Effector memory CD8-positive, alpha-beta T cell (primary cell): ENCODE data around the gene GALC.
"Not testable (repeated sequence)": the region's sequence is repeated elsewhere in the genome, so short reads cannot be mapped to it uniquely, and the experiment has no call there.

Experiments used
- ATAC-seq: fragments of 150-1000 bp; cut with Tn5 transposase; replicated peaks from 2 replicates; pipeline ENCODE4 v1.10.0; 2021; ENCODE audit warnings: mild to moderate bottlenecking, moderate library complexity
- DNase-seq, 3 experiments: peaks; one replicate each; pipeline ENCODE4 v3.0.0; 2021
- H3K27ac Mint-ChIP-seq, 2 donors: one replicate each; pipeline ENCODE4 v1.8.0; 2022; ENCODE audit warnings: mild to moderate bottlenecking in 2 of 2, mixed read lengths in 2 of 2, moderate library complexity in 2 of 2
- H3K27me3 Mint-ChIP-seq, 2 donors: one replicate each; pipeline ENCODE4 v1.8.0; 2022; ENCODE audit warnings: mixed read lengths in 2 of 2
- H3K36me3 Mint-ChIP-seq: one replicate; pipeline ENCODE4 v1.8.0; 2022; ENCODE audit warnings: mild to moderate bottlenecking, moderate library complexity, mixed read lengths; ENCODE audit not compliant: insufficient read depth
- H3K4me1 Mint-ChIP-seq, 2 donors: one replicate each; pipeline ENCODE4 v1.8.0; 2022; ENCODE audit warnings: low read depth in 2 of 2, mixed read lengths in 2 of 2
- H3K4me3 Mint-ChIP-seq, 2 donors: one replicate each; pipeline ENCODE4 v1.8.0; 2022; ENCODE audit warnings: mild to moderate bottlenecking in 2 of 2, mixed read lengths in 2 of 2, moderate library complexity in 2 of 2
- H3K9me3 Mint-ChIP-seq, 2 donors: one replicate each; pipeline ENCODE4 v1.8.0; 2022; ENCODE audit warnings: mixed read lengths in 2 of 2
- total RNA-seq, 9 experiments: gene quantifications; one replicate each; lab custom pipeline; 2026; lab: John Stamatoyannopoulos, UW

Gene GALC
- total RNA-seq, result 17.5 to 70.6 (median 35.4) reads per million in 9 experiments

- Mint-ChIP-seq H3K27me3 (no peaks in the 10 kb centered on the region), H3K9me3 (no peaks in the 10 kb centered on the region), H3K4me3 (peak within 1 kb of the TSS; percentile 87 to 91), H3K27ac (peak within 1 kb of the TSS; percentile 96 to 98), H3K36me3 (peaks cover 40% of the 10 kb centered on the region), H3K4me1 (peaks cover 52 to 66% of the 10 kb centered on the region in 2 donors)
- DNase-seq, result peak; percentile 96 to 97 (median 96)
- peak; percentile 76 for ATAC-seq
These were observed at the start of gene GALC for GRCh38 chr14:87992718-87993628. TSS of gene GALC (minus strand) at chr14:87993182. CDS start at chr14:87993164, 18 bp downstream.

- no peaks in the 10 kb centered on the region for H3K9me3 Mint-ChIP-seq
- no peak overlapping the region for H3K4me3 Mint-ChIP-seq
- no peaks in the 10 kb centered on the region for H3K27me3 Mint-ChIP-seq
- H3K27ac Mint-ChIP-seq, result no peak overlapping the region
- peaks cover 14 to 22% of the 10 kb centered on the region in 2 donors for H3K4me1 Mint-ChIP-seq
- ATAC-seq (no peak), DNase-seq (no peak)
- no peaks in the 10 kb centered on the region for H3K36me3 Mint-ChIP-seq
These were observed 47.2 kb upstream of the GALC start for GRCh38 chr14:88040146-88040545.

DNA sequence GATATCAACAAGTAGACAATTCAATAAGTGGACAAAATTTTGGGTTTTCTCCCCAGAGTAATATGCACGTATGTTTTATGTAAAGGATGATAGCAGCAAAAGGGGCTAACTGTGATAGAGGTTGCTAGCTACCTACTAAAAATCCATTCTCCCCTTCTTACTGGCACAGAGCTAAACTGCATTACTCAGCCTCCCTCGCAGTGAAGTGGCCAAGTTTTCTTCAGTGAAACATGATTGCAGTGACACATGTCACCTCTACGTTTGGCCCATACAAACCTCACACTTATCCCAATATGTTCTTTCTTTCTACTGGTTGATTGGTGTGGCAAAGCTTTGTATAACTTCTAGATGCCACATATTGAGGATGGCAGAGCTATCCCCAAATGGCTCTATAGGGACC lies 46.2 kb upstream of the GALC start:
- H3K27me3 Mint-ChIP-seq, result no peaks in the 10 kb centered on the region
- H3K9me3 Mint-ChIP-seq, result no peaks in the 10 kb centered on the region
- H3K36me3 Mint-ChIP-seq, result no peaks in the 10 kb centered on the region
- no peak for DNase-seq
- no peak overlapping the region for H3K27ac Mint-ChIP-seq
- no peak overlapping the region for H3K4me3 Mint-ChIP-seq
- peak; percentile 36 for ATAC-seq
- peaks cover 12 to 19% of the 10 kb centered on the region in 2 donors for H3K4me1 Mint-ChIP-seq

DNA sequence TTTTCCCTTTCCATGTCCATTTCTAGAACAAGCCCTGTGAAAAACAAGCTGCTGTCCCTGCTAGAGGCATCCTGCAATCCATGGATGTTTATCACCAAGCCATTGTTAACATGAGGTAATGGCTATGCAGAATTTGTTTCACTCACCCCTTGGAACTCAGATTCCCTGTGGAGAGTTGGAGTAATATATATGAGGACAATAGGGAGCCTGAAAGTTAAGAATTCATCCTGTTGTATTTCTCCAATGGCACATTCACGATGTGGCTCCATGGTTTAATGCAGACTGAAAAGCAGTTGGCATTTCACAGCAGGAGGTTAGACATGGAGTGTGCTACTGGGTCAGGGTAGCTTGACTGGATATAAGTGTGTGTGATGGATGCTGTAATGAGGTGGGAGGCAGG lies 44.3 kb upstream of the GALC start:
- Mint-ChIP-seq H3K36me3 (no peaks in the 10 kb centered on the region), H3K27me3 (no peaks in the 10 kb centered on the region), H3K27ac (no peak overlapping the region), H3K4me3 (no peak overlapping the region), H3K4me1 (peaks cover 13 to 19% of the 10 kb centered on the region in 2 donors), H3K9me3 (no peaks in the 10 kb centered on the region)
- no peak for ATAC-seq
- DNase-seq, result no peak

DNA sequence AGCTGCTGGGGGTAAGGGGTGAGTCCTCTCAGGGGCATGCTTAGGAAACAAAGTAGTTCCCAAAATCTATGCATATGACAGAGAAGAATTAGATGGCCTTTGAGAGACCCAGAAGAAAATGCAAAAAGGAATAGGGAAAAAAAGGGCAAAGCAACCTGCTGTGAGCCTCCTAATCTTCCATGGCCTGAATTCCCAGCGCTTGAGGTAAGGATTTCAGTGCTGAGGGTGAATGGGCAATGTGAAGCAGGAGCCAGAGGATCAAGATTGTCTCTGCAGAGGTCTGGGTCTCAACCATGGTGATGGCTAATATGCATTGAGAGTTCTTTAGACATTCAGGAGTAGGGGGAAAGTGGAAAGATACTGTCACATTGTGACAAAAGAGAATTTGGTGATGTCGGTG lies 43.4 kb upstream of the GALC start:
- DNase-seq, result no peak
- no peak for ATAC-seq
- no peak overlapping the region for H3K27ac Mint-ChIP-seq

GRCh38 chr14:88034076-88034475 lies 41.1 kb upstream of the GALC start:
- Mint-ChIP-seq H3K4me3 (no peak overlapping the region), H3K27ac (no peak overlapping the region), H3K27me3 (no peaks in the 10 kb centered on the region), H3K9me3 (no peaks in the 10 kb centered on the region), H3K36me3 (peaks cover 6% of the 10 kb centered on the region), H3K4me1 (peaks cover 28 to 43% of the 10 kb centered on the region in 2 donors)
- ATAC-seq (no peak), DNase-seq (no peak)

More for the DNA sequence above, 43.4 kb upstream of the GALC start:
- H3K4me3 Mint-ChIP-seq, result no peak overlapping the region
- H3K4me1 Mint-ChIP-seq, result peaks cover 13 to 23% of the 10 kb centered on the region in 2 donors
- H3K36me3 Mint-ChIP-seq, result no peaks in the 10 kb centered on the region
- H3K27me3 Mint-ChIP-seq, result no peaks in the 10 kb centered on the region
- H3K9me3 Mint-ChIP-seq, result no peaks in the 10 kb centered on the region

DNA sequence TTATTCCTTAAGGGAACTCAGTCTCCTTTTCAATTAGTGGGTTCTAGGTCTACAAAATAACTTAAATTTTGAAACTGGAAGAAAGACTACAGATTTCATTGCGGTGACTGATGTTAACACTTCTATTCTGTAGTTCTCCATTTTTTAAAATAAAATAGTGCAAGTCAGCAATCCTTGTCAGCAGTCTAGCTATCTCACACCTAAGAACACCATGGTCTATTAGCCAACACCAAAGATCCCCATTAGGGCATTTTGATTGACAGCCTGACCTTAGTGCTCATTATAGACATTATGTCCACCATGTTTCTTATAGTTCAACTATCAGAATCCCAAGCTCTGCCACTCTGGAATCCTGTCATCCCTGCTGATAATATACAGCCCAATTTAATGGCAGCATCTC lies 39.4 kb upstream of the GALC start:
- no peak for ATAC-seq
- Mint-ChIP-seq H3K27me3 (no peaks in the 10 kb centered on the region), H3K9me3 (no peaks in the 10 kb centered on the region), H3K36me3 (peaks cover 6% of the 10 kb centered on the region), H3K27ac (no peak overlapping the region), H3K4me3 (no peak overlapping the region), H3K4me1 (peaks cover 22 to 40% of the 10 kb centered on the region in 2 donors)
- DNase-seq, result no peak

- Mint-ChIP-seq H3K27me3 (no peaks in the 10 kb centered on the region), H3K36me3 (peaks cover 6% of the 10 kb centered on the region), H3K9me3 (no peaks in the 10 kb centered on the region), H3K4me3 (no peak overlapping the region), H3K27ac (peak overlapping the region in 1 of 2 donors; percentile 82), H3K4me1 (peaks cover 30 to 52% of the 10 kb centered on the region in 2 donors)
- no peak for DNase-seq
- ATAC-seq, result no peak
These were observed 37.9 kb upstream of the GALC start for GRCh38 chr14:88030892-88031291.

- H3K36me3 Mint-ChIP-seq, result peaks cover 9% of the 10 kb centered on the region
- DNase-seq (peak in 1 of 3 experiments; percentile 5), ATAC-seq (peak; percentile 75)
- no peaks in the 10 kb centered on the region for H3K9me3 Mint-ChIP-seq
- H3K4me3 Mint-ChIP-seq, result peak overlapping the region; percentile 41 to 48
- H3K4me1 Mint-ChIP-seq, result peaks cover 36 to 56% of the 10 kb centered on the region in 2 donors
- H3K27me3 Mint-ChIP-seq, result no peaks in the 10 kb centered on the region
- peak overlapping the region; percentile 67 to 82 for H3K27ac Mint-ChIP-seq
These were observed 37.1 kb upstream of the GALC start for GRCh38 chr14:88030079-88030478.

DNA sequence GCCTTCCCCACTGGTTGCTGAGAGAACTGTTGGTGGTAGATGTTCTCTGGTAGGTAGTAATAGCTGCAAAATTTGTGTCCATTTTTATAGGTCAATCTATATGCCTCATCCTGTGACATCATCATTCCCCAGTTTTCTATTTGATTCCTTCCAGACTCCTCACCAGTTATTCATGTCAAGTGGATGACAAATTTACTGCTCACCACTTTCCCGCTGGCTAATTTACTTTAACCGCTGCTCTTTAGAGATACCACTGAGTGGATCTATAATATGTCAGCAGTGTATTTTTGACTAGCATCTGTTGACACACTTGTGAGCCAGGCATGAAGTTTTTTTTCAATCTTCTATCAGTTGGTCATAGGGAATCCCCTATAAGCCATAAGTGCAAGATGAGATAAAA lies 36.5 kb upstream of the GALC start:
- H3K27ac Mint-ChIP-seq, result peak overlapping the region; percentile 67 to 82
- H3K4me1 Mint-ChIP-seq, result peaks cover 41 to 62% of the 10 kb centered on the region in 2 donors
- H3K9me3 Mint-ChIP-seq, result no peaks in the 10 kb centered on the region
- DNase-seq, result no peak
- peak; percentile 81 for ATAC-seq
- H3K4me3 Mint-ChIP-seq, result no peak overlapping the region
- H3K36me3 Mint-ChIP-seq, result peaks cover 11% of the 10 kb centered on the region
- no peaks in the 10 kb centered on the region for H3K27me3 Mint-ChIP-seq

- Mint-ChIP-seq H3K27ac (peak overlapping the region; percentile 63 to 92), H3K9me3 (no peaks in the 10 kb centered on the region), H3K4me3 (peak overlapping the region; percentile 49 to 62), H3K27me3 (no peaks in the 10 kb centered on the region), H3K36me3 (peaks cover 11% of the 10 kb centered on the region), H3K4me1 (peaks cover 59 to 88% of the 10 kb centered on the region in 2 donors)
- ATAC-seq (peak; percentile 20), DNase-seq (no peak)
These were observed 33.9 kb upstream of the GALC start for GRCh38 chr14:88026890-88027289.

DNA sequence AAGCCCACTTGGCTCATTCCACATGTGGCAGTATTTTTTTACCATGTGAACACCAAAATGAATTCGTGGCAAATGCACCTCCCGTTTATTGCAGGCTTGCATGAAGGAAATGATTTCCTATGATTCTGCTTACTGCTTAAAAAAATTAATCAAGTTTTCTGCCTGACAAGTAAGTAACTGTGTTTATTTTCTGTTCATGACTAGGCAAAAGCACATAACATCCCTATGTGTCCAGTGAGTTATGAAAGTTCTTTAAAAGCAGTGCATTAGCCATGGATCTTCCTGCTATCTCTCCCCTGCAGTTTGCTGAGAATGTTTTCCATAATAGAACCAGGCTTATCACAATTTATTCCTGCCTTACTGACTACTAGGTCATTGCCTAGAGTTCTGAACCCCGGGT lies 32.3 kb upstream of the GALC start:
- Mint-ChIP-seq H3K4me3 (peak overlapping the region in 1 of 2 donors; percentile 15), H3K4me1 (peaks cover 60 to 83% of the 10 kb centered on the region in 2 donors), H3K27ac (peak overlapping the region; percentile 63 to 92), H3K9me3 (no peaks in the 10 kb centered on the region), H3K27me3 (no peaks in the 10 kb centered on the region), H3K36me3 (peaks cover 9% of the 10 kb centered on the region)
- ATAC-seq (no peak), DNase-seq (no peak)

- not testable (repeated sequence) for DNase-seq, H3K9me3 Mint-ChIP-seq, H3K27me3 Mint-ChIP-seq, H3K36me3 Mint-ChIP-seq, ATAC-seq
- peak overlapping the region in 1 of 2 donors; percentile 15 for H3K4me3 Mint-ChIP-seq
- H3K4me1 Mint-ChIP-seq, result peaks cover 60 to 83% of the 10 kb centered on the region in 2 donors
- H3K27ac Mint-ChIP-seq, result peak overlapping the region; percentile 63 to 80
These were observed 31.5 kb upstream of the GALC start for GRCh38 chr14:88024252-88025086.
